D721Med (cell line): ENCODE results near the gene OR2S2.
"Not testable (repeated sequence)": the region's sequence is repeated elsewhere in the genome, so short reads cannot be mapped to it uniquely, and the experiment has no call there.

Experiments
- DNase-seq: peaks from one replicate; pipeline ENCODE4 v3.0.0; 2011; ENCODE audit warnings: low spot score; ENCODE audit not compliant: insufficient read length
- FAIRE-seq: peaks from 2 replicates; lab custom pipeline; 2011; peaks lifted over from hg19 to GRCh38; lab: Jason Lieb, UNC
- CTCF ChIP-seq: IDR thresholded peaks from 2 replicates; pipeline ENCODE4 v1.5.1; 2012; ENCODE audit warnings: mild to moderate bottlenecking, control low read depth; ENCODE audit not compliant: insufficient read depth; ENCODE audit errors: missing control alignments

OR2S2 gene

DNA sequence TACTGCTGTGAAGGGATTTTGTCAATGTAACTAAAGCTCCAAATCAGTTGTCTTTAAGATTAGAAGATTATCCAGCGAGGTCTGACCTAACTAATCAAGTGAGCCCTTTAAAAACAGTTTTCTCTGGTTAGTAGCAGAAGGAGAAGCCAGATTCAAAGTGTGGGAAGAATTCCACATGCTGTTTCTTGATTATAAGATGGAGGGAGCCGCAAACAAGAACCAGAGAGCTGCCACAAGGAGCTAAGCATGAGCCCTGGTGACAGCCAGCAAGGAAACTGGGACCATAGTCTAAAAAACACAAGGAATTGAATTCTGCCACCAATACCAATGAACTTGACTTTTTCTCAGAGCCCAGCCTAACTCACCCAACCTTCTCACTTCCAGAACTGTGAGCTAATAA lies 37.0 kb upstream of the OR2S2 start:
- DNase-seq (no peak), FAIRE-seq (peak; percentile 6)
- no peak for TF ChIP-seq CTCF

GRCh38 chr9:35993976-35994720 lies 36.2 kb upstream of the OR2S2 start:
- FAIRE-seq (no peak), DNase-seq (no peak)
- TF ChIP-seq CTCF, result no peak

- not testable (repeated sequence) for DNase-seq, FAIRE-seq
Measured at GRCh38 chr9:35993136-35993535, 35.2 kb upstream of the OR2S2 start.

DNA sequence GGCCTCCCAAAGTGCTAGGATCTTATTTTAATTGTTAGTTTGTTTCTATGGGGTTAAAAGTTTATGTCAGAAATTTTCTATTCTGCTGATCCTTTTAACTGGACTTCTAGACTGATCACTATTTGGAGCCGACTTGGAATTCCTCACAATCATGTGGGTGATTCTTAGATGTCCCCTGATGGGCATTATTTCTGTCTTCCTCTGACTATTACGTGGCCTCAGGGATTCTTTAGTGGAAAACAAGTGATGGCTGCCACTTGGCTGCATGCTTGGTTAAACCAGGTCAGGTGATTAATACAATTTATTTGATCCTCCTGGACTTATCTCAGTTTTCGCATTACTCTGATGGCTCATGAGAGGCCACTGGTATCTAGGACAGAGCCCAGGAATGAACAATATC lies 32.2 kb upstream of the OR2S2 start:
- no peak for DNase-seq
- no peak for FAIRE-seq
- TF ChIP-seq CTCF, result no peak

GRCh38 chr9:35984021-35984420 lies 26.1 kb upstream of the OR2S2 start:
- no peak for DNase-seq
- no peak for FAIRE-seq
- TF ChIP-seq CTCF, result no peak

DNA sequence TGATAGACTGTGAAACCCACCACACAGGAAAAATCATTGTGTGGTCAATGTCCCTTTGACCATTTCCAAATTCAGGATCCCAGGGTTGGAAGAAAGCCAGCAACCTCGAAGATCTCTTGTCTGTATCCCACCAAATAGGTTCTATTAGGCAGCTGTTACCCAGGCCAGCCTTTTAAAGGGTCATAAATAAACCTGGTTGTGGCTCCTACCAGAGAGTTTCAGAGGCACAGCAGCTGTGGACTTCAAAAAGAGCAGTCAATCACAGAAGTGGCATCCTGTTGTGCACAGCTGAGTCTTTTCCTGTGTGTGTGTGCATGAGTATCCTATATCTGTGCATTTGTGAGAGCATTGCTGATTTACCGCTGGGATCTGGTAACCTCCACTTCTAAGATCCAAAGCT lies 23.7 kb upstream of the OR2S2 start:
- FAIRE-seq (no peak), DNase-seq (no peak)
- no peak for TF ChIP-seq CTCF

DNA sequence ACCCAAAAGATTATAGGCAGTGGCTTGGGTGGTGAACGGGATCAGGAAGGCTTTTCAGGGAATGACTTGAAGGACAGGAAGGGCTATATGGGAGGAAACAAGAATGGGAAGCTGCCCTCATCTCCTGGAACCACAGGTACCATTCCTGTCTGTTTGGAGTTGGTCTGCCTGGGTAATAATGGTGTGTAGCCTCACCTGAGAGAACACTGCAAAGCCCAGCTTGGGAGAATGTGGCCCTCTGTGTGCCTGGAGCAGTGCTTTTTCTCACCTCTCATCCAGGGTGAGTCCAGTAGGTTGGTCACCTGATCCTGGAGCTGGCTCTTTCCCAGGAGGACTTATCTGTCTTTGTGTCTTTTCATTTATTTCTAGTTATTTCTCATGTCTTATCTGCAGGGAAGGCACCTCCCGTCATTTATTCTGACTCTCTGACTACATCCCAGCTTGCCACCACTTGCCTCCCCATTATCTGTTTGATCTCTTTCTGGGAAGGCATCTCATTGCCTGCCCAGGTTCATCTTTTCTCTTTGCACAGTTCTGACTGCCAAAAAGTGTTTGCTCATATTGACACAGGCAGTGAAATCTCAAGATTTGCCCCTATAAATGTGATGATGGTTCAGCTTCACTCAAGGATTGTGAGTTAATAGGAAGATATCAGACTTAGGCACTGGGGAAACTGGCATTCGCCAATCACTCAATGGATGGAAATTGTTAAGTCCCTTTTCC lies 22.5 kb upstream of the OR2S2 start:
- no peak for FAIRE-seq
- DNase-seq, result no peak
- TF ChIP-seq CTCF, result no peak
